Measurements from ENCODE around the gene TMEM53.

- no peak for TF ChIP-seq CTCF (IDR thresholded peaks at IDR 0.05)
- no peak for TF ChIP-seq POLR2A (IDR thresholded peaks at IDR 0.05)
These were observed 12.2 kb downstream of the TMEM53 start for GRCh38 chr1:44661781-44662682.

Measured in ovary (tissue), 3 donors.